Effector CD8-positive, alpha-beta T cell (primary cell): ENCODE measurements around the gene PKM.
"Not testable (repeated sequence)": the region's sequence is repeated elsewhere in the genome, so short reads cannot be mapped to it uniquely, and the experiment has no call there.

ENCODE experiments used
- DNase-seq: peaks from one replicate; lab custom pipeline; 2025; lab: John Stamatoyannopoulos, UW

Gene PKM

GRCh38 chr15:72176159-72176558, 54.8 kb downstream of the PKM start:
- no peak for DNase-seq

DNA sequence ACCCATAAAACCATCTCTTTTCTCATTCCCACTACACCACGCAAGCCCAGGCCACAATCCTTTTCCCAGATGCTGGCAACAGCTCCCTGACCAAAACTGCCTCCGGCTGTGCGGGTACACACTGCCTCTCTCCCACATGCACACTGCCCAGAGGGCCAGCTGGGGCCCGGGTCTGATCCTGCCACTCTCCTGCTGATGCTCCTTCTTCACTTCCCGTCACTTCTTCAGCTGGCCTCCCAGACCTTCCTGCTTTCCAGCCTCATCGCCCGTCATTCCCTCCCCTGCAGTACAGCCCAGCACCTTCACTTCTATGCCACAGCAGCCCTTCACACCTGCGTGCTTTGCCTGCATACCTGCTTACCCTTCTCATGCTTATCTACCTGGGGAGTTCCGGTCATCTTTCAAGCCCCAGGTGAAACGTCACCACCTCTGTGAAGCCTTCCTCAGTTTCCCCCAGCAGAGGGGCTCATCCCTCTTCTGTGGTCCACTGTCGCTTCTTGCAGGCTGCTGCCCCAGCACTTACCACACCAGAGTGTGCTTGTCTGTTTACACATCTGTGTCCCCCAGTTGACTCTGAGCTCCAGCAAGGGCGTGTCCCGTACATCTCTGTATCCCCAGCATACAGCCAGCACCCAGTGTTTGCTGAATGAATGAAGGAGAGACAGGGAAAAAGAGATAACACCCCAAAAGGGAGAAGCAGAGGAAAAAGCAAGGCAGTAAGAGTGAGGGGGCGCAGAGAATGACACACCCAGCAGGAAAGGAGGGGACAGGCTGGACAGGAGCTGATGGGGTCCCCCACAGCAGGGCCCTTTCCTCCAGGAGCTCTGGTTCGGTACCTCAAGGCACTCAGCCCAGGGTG, 55.6 kb downstream of the PKM start:
- no peak for DNase-seq

DNA sequence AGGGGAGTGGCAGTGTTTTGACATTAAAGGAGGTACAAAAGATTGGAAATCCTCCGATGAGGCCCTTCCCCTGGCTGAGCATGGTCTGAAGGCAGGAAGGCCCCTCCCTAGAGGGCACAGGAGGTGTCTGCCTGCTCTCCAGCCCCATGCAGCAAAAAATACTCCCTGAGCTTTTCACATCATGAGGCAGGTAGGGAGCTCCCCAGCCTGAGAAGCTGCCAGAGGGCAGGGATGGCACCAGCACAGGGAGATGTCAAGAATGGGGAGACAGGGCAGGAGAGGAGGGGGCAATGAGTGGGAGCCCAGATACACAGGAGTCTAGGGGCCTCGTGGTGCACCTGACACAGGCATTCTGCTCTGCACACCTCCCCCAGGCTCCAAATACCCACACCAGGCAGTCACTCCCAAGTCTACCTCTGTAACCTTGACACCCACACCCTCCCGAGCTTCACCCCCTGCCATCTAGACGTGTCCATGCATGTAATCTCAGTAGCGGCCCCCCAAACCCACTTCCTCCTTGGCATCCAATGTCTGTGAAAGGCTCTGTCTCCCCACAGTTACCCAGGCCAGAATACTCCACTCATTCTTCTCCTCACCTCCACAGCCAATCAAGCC, 56.3 kb downstream of the PKM start:
- no peak for DNase-seq

DNA sequence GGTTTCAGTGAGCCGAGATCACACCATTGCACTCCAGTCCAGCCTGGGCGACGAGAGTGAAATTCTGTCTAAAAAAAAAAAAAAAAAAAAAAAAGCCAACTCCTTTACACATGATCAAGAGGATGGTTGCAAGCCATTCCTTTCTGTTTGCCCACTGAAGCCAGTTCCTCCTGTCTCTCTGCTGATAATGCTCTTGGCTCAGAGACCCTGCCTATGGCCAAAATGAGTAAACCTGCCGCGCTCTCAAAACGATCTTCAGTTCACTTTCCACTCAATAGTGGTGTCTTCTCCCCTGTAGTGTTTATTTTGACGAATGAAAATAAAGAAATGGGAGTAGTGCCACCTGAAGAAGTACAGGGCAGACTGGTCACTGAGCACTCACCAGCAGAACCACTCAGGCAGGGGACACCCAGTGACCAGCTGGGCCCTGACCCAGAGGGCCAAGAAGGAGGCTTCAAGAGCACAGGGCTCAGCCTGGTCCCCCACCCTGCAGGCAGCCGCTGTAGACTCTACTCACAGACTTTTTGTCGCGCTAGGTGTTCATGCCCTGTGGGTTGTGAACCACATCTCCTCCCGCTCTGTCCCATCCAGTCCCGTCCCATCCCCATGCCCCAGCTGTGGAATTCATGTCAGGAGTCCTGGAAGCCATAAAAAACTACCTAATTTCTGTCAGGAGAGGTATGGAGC, 57.0 kb downstream of the PKM start:
- no peak for DNase-seq

DNA sequence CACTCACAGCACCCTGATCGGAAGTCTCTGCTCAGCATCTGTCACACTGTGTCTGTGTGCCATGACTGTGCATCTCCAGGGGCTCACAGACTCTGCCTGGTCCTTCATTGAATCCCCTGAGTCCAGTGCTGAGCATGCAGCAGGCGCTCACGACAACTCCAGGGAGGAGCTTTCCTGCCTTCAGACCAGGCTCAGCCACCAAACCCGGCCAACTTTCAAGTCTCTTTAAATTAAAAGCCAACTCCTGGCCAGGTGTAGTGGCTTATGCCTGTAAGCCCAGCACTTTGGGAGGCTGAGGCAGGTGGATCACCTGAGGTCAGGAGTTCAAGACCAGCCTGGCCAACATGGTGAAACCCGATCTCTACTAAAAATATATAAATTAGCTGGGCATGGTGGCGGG, 57.6 kb downstream of the PKM start:
- no peak for DNase-seq

DNA sequence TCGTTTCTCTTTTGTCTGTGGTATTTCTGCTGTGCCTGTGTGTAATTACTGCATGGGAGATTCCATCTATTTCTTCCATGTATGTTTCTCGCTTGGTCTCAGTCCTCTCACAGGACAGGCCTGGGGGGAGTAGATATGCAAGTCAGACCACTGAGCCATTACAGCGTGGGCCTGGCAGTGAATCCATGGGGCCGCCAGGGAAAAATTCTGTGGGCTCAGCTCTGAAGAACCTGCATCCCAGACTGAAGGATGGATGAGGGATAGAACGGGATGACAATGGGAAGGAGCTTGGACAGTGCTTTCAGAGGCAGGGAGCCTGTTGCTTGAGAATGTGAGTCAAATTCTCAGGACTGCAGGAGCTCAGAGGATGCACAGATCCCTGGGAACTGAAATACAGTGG, 58.2 kb downstream of the PKM start:
- DNase-seq: no peak

- not testable (repeated sequence) for DNase-seq
Measured at GRCh38 chr15:72171978-72172377, 59.0 kb downstream of the PKM start.

- DNase-seq: no peak
Measured at GRCh38 chr15:72170691-72171090, 60.3 kb downstream of the PKM start.

DNA sequence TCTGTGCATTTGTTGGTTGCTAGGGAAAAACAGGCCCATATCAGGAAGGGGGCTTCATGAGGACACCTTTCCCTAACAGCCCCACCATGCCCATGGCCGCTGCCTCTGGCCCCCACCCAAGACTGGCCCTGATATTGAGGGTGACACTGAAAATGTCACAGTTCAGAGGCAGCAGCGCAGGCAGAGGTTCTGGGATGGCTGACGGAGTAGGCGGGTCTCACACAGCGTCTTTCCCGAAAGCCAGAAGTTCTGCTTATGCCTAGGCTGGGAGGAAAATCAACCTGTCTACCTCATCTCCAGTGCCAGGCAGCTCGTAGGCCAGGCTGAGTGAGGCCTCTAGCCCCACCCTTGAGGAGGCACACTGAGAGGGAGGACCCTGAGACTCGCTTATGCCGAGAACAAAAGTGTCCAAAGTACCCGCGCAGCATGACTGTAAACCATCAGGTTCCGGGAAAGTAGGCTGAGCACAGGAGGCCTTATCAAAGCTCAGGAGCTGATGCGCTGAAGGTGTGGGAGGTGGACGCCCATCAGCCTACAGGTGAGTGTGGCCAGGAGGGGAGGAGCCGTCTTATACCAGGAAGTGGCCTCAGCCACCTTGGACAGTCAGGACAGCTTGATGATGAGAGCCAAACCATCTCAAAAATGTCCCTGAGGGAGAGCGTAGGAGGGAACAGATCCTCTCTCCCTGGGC, 60.9 kb downstream of the PKM start:
- DNase-seq: no peak

DNA sequence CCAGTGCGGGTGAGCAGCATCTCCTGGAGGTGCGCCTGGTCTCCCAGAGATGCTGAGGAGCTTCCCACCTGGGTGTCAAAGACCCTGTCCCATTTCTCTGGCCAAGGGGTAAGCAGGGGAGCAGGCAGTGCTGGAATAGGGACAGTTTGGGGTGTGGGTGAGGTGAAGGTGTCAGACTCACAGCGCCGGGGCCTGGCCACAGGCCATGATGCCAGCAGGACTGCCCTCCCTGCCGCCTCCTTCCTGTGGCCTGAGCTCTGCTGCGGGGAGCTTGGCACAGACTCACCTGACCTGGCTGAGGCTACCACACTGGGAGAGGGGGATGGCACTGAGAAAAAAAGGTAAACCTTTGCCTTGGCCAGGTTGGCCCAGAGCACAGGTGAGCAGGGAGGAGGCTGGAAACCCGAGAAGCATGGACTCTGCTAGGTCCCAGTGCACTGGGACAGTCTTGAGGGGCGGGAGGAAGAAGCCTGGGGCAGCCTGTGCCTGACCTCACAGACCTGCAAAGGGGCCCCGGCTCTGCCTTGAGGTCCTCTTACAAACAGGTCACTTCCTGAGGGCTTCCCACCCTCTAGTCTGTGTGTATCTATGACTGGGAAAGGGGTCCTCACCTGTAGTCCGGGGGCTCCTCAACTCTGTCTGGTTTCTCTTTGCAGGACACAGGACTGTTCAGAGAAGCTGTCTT, 61.6 kb downstream of the PKM start:
- no peak for DNase-seq

- DNase-seq: no peak
Measured at GRCh38 chr15:72168808-72169190, 62.2 kb downstream of the PKM start.

- no peak for DNase-seq
Measured at GRCh38 chr15:72168131-72168807, 62.7 kb downstream of the PKM start.

DNA sequence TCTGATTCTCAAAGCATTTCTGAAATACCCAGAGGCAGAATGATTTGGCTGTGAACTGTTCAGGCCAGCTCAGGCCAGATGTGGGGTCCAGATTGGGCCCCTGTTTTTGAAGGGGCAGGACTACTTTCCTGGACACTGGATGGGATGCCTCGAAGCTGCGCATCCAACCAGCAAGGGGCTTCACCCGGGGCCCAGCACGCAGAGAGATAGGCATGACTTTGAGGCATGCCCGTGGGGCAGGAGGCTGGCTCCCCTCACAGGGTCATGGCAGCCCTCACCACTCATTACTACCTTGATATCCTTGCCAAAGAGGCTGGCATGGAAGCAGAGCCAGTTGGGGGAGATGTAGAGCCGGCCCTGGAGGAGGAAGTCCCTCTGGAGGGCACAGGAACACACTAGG, 63.5 kb downstream of the PKM start:
- DNase-seq: no peak

DNA sequence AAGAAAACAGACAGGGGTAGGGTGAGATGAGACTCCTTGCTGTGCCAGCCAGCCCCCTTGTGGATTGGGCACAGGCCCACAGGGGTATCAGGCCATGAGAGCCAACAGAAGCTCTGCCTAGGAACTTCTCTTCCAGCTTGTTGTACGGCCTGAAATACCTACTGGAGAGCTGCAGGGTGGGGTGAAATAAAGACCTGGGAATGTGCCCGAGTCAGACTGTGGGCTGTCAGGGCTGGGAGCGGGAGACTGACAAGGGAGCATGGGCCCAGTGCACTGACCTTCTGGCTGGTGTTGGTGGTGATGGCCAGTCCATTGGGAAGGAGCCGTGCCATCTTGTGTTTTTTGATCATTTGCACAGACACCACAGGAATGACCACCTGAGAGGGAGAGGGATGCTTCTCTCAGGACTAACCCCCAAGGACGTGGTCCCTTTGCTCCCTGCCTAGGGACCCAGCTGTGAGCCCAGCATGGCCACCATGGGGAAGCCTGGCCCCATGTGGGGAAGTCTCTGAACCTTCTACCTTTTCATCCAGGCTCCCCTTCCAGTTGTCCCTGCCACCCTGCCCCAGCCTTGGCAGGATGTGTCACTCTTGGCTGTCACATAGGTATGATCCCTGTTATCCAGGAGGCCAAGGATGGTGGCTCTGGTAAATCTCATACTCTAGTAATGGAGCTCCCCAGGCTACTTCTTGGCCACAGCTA, 64.1 kb downstream of the PKM start:
- DNase-seq: no peak

- DNase-seq: no peak
Measured at GRCh38 chr15:72163719-72164118, 67.3 kb downstream of the PKM start.

DNA sequence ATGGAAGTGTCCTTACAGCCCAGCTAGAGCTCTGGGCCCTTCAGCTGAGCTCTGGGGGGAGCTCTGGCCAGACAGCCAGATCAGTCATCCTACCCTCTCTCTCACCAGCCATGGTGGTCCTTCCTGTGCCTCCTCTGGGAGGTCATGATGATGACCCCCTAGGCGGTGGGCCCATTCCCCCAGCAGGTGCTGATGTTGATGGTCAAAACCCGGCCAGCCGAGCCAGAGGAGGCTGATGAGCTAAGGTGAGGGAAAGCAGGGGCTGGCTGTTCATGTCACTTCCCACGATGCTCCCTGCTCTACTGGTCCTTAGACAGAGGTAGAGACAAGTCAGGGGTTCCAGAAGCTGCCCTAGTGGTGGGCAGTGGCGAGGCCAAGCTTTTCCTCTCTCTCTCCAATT, 68.4 kb downstream of the PKM start:
- DNase-seq: no peak

GRCh38 chr15:72161361-72162132, 69.4 kb downstream of the PKM start:
- no peak for DNase-seq

DNA sequence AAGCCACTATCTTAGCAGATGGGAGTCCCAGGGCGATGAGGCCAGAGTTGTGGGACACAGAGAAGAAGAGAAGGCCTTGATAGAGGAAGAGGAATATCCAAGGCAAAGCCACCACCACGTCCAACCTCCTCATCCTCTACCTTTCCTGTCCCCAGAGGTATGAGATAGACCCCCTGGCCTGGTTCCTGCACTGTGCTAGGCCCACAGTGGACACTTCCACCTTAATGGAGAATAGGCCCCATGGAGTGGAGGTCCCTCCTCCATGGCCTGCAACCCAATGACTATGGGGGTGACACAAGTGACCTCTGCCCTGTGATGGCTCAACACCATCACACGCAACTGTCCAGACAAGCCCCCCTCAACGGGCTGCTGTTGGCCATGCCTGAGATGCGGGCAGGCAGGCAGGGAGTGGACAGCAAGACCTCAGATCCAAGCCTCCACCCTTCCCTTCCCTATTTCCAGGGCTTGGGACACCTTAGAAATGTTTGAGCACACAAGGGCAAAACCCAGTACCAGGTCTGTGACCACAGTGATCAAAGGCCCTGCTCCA, 70.2 kb downstream of the PKM start:
- DNase-seq: no peak

GRCh38 chr15:72156928-72157327, 74.1 kb downstream of the PKM start:
- DNase-seq: no peak
